CD8-positive, alpha-beta memory T cell (primary cell): ENCODE data around the gene GRM8. TPM values are rescaled to one million over a fixed set of nuclear protein-coding genes. Genes with fewer than 3 reads are reported as not detected.

Source experiments
- CTCF ChIA-PET: fragments of 350-600 bp; sonication (Branson Sonifier 250); formaldehyde crosslinking; loops from one replicate; lab custom pipeline; 2021; ENCODE audit warnings: antibody characterized with exemption; lab: Charles Lee
- POLR2A ChIA-PET: fragments of 350-600 bp; sonication (Branson Sonifier 250); formaldehyde crosslinking; loops from one replicate; lab custom pipeline; 2021; ENCODE audit warnings: antibody characterized with exemption; lab: Charles Lee
- DNase-seq, 5 donors: peaks; one replicate each; pipeline versions ENCODE4 v3.0.0 to v3.0.0-alpha.2; 2020 to 2022; ENCODE audit warnings: mixed read lengths in 1 of 5
- H3K27ac ChIP-seq: one replicate; pipeline ENCODE4 v1.7.0; 2013; ENCODE audit warnings: low read depth, mild to moderate bottlenecking, low read length, moderate library complexity
- H3K27me3 ChIP-seq: 2 replicates; pipeline ENCODE4 v1.7.0; 2013; ENCODE audit warnings: low read length, mild to moderate bottlenecking; ENCODE audit not compliant: insufficient read depth, poor library complexity, severe bottlenecking
- H3K36me3 ChIP-seq: 2 replicates; pipeline ENCODE4 v1.7.0; 2013; ENCODE audit warnings: mild to moderate bottlenecking, low read length, moderate library complexity; ENCODE audit not compliant: insufficient read depth
- H3K4me1 ChIP-seq: 2 replicates; pipeline ENCODE4 v1.7.0; 2013; ENCODE audit warnings: mild to moderate bottlenecking, low read length, moderate library complexity; ENCODE audit not compliant: insufficient read depth
- H3K4me3 ChIP-seq: 2 replicates; pipeline ENCODE4 v1.7.0; 2013; ENCODE audit warnings: mild to moderate bottlenecking, low read length
- H3K9me3 ChIP-seq: 2 replicates; pipeline ENCODE4 v1.7.0; 2013; ENCODE audit warnings: mild to moderate bottlenecking, low read length
- H3K27ac Mint-ChIP-seq, 8 donors: one replicate each; pipeline ENCODE4 v1.8.0; 2020 to 2021; ENCODE audit warnings: mixed read lengths in 8 of 8, mild to moderate bottlenecking in 6 of 8, inconsistent platforms in 3 of 8, moderate library complexity in 3 of 8
- H3K27me3 Mint-ChIP-seq, 2 donors: one replicate each; pipeline ENCODE4 v1.8.0; 2020 to 2021; ENCODE audit warnings: mixed read lengths in 2 of 2, mild to moderate bottlenecking in 1 of 2, moderate library complexity in 1 of 2
- H3K36me3 Mint-ChIP-seq, 3 donors: one replicate each; pipeline ENCODE4 v1.8.0; 2020 to 2021; ENCODE audit warnings: mixed read lengths in 3 of 3, inconsistent platforms in 1 of 3, mild to moderate bottlenecking in 1 of 3
- H3K4me1 Mint-ChIP-seq, 3 donors: one replicate each; pipeline ENCODE4 v1.8.0; 2020 to 2021; ENCODE audit warnings: mixed read lengths in 3 of 3, inconsistent platforms in 1 of 3, mild to moderate bottlenecking in 1 of 3
- H3K4me3 Mint-ChIP-seq, 7 donors: one replicate each; pipeline ENCODE4 v1.8.0; 2020 to 2021; ENCODE audit warnings: mixed read lengths in 7 of 7, mild to moderate bottlenecking in 6 of 7, moderate library complexity in 4 of 7, inconsistent platforms in 2 of 7
- H3K9me3 Mint-ChIP-seq, 5 donors: one replicate each; pipeline ENCODE4 v1.8.0; 2020 to 2022; ENCODE audit warnings: mixed read lengths in 5 of 5, mild to moderate bottlenecking in 3 of 5, moderate library complexity in 2 of 5, inconsistent platforms in 1 of 5
- polyA plus RNA-seq: library from polyadenylated mRNA; unstranded; fragments of 300-500 nt; fragmentation: Illumina TruSeq; gene quantifications from one replicate; pipeline ENCODE4 v1.2.3, GENCODE V29; 2021
- total RNA-seq, 2 experiments: library from RNA; stranded (reverse); gene quantifications; one replicate each; pipeline ENCODE4 v1.2.3, GENCODE V29; 2021

GRM8 gene
- total and polyA plus RNA-seq, 3 experiments from 2014 or later, result not detected

DNA sequence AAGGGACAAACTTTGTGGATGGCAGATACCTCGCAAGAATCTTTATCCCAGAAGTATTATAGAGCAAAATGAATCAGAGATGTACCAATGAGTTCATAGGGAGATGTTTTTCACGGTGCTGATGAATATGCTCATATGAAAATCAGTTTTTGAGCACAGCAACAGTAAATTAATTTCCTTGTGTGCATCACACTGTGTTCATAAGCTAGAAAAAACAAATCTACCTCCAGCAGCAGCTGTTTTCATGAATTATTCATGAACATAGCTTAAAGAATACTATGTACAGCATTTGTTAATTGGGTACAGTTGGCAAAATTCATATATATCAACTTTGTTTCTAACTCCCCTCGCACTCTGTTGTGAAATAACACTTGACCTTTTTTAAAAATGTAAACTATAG lies 809.8 kb downstream of the GRM8 start:
- no peaks in the 10 kb centered on the region for H3K27me3 ChIP-seq
- H3K36me3 Mint-ChIP-seq, result peaks cover 0 to 2% (median 0%) of the 10 kb centered on the region in 3 donors
- no peak overlapping the region for H3K27ac ChIP-seq
- peaks cover 0 to 12% (median 2%) of the 10 kb centered on the region in 5 donors for H3K9me3 Mint-ChIP-seq
- CTCF ChIA-PET, result no interaction called here
- no peaks in the 10 kb centered on the region for H3K27me3 Mint-ChIP-seq
- no peaks in the 10 kb centered on the region for H3K36me3 ChIP-seq
- no peaks in the 10 kb centered on the region for H3K9me3 ChIP-seq
- POLR2A ChIA-PET, result no interaction called here
- no peak for DNase-seq
- no peak overlapping the region for H3K4me3 ChIP-seq
- H3K4me1 ChIP-seq, result no peaks in the 10 kb centered on the region
- H3K4me3 Mint-ChIP-seq, result no peak overlapping the region
- no peak overlapping the region for H3K27ac Mint-ChIP-seq
- H3K4me1 Mint-ChIP-seq, result no peaks in the 10 kb centered on the region

DNA sequence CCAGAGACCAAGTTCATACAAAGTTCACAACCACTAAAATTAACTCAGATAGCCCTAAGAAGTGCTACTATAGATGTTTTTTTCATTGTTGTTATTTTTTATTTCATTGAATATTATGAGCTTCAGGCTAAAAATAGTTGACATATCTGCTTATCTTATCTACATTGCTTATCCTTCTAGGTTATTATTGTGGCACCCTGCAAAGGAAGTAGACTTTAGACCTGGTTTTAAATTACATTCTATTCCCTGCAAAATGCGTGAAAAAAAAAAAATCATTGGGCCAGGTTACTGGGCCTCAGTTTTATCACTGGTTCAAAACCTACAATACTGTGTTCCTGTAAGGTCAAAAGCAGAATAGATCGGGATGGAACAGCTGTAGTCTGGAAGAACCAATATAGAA lies 811.0 kb downstream of the GRM8 start:
- ChIA-PET CTCF (no interaction called here), POLR2A (no interaction called here)
- Histone ChIP-seq H3K4me1 (no peaks in the 10 kb centered on the region), H3K27ac (no peak overlapping the region), H3K36me3 (no peaks in the 10 kb centered on the region), H3K9me3 (no peaks in the 10 kb centered on the region), H3K27me3 (no peaks in the 10 kb centered on the region), H3K4me3 (no peak overlapping the region)
- Mint-ChIP-seq H3K27me3 (no peaks in the 10 kb centered on the region), H3K9me3 (peaks cover 0 to 12% (median 2%) of the 10 kb centered on the region in 5 donors), H3K27ac (peak overlapping the region in 1 of 8 donors; percentile 23), H3K36me3 (peaks cover 0 to 2% (median 0%) of the 10 kb centered on the region in 3 donors), H3K4me3 (no peak overlapping the region), H3K4me1 (no peaks in the 10 kb centered on the region)
- DNase-seq, result no peak

DNA sequence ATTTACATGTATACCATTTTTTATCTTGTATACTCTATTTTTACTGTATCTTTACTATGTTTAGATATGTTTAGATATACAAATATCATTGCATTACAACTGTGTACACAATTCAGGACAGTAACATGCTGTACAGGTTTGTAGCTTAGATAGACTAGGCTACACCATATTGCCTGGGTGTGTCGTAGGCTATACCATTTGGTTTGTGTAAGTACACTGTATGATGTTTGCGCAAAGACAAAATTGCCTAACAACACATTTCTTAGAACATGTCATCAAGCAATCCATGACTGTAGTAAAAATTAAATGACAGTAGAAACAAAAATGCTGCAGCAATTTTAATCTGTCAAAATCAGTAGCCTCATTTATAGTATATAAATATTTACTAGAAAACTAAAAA lies 812.2 kb downstream of the GRM8 start:
- Histone ChIP-seq H3K27ac (no peak overlapping the region), H3K4me3 (no peak overlapping the region), H3K27me3 (no peaks in the 10 kb centered on the region), H3K4me1 (no peaks in the 10 kb centered on the region), H3K36me3 (no peaks in the 10 kb centered on the region), H3K9me3 (no peaks in the 10 kb centered on the region)
- H3K27ac Mint-ChIP-seq, result no peak overlapping the region
- H3K4me3 Mint-ChIP-seq, result no peak overlapping the region
- H3K9me3 Mint-ChIP-seq, result peaks cover 0 to 14% (median 0%) of the 10 kb centered on the region in 5 donors
- peaks cover 0 to 2% (median 0%) of the 10 kb centered on the region in 3 donors for H3K36me3 Mint-ChIP-seq
- ChIA-PET POLR2A (no interaction called here), CTCF (interaction anchor here (0.7 kb wide), 1 partner anchor 472 kb away, joined by 3 read pairs; no protein-coding TSS in a partner anchor)
- DNase-seq, result no peak
- H3K4me1 Mint-ChIP-seq, result no peaks in the 10 kb centered on the region
- H3K27me3 Mint-ChIP-seq, result no peaks in the 10 kb centered on the region

DNA sequence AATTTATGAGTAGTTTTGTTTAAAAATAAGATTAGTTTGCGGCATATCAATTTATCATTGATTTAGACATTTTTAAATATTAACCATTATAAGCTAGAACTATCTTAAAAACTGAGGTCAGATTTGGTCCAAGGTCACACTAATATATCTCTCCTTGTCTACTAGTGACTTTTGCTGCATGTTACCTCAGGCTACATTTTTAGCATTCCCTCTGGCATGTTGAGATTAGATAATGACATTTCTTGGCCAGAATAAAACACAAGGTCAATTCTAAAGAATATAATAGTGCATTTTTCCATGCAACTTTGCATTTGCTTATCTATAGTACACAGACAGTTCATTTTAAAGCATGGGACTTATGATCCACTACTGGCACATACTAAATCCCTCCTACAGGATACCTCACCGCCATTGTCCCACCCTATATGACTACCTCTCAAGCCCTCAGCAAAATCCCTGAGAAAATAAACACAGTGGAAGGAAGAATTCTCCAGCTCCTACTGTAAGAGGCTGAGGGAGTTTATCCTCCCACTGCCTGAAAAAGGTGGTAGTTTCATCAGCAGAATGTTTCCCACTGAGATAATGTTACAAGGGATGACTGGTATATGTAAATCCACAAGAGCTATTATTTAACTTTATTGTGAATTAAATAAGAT lies 816.4 kb downstream of the GRM8 start:
- H3K4me1 Mint-ChIP-seq, result no peaks in the 10 kb centered on the region
- no peaks in the 10 kb centered on the region for H3K27me3 Mint-ChIP-seq
- Histone ChIP-seq H3K27me3 (no peaks in the 10 kb centered on the region), H3K9me3 (no peaks in the 10 kb centered on the region), H3K27ac (no peak overlapping the region), H3K36me3 (no peaks in the 10 kb centered on the region), H3K4me1 (no peaks in the 10 kb centered on the region), H3K4me3 (no peak overlapping the region)
- no peak for DNase-seq
- no peak overlapping the region for H3K4me3 Mint-ChIP-seq
- ChIA-PET POLR2A (no interaction called here), CTCF (no interaction called here)
- H3K9me3 Mint-ChIP-seq, result peaks cover 0 to 4% (median 2%) of the 10 kb centered on the region in 5 donors
- no peaks in the 10 kb centered on the region for H3K36me3 Mint-ChIP-seq
- H3K27ac Mint-ChIP-seq, result no peak overlapping the region

DNA sequence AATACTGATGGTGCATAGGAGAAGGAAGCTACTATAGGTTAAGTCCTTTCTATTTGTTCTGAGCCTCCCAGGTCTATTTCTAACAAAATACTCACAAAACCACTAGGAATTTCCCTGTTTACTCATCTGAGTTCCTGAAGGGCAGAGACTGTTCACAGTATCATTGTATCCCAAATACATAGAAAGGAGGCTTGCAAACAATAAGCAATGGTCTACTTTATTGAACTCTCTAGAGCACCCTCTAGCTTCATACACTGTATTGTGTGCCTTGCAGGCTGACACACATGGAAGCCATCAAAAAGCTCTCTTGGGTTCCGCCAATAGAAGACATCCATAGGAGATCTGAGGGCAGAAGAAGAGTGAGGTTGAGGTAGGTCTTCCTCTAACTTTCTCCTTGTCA lies 826.1 kb downstream of the GRM8 start:
- no peak overlapping the region for H3K4me3 Mint-ChIP-seq
- Histone ChIP-seq H3K27ac (no peak overlapping the region), H3K4me1 (no peaks in the 10 kb centered on the region), H3K9me3 (no peaks in the 10 kb centered on the region), H3K27me3 (no peaks in the 10 kb centered on the region), H3K4me3 (no peak overlapping the region), H3K36me3 (no peaks in the 10 kb centered on the region)
- ChIA-PET POLR2A (no interaction called here), CTCF (no interaction called here)
- no peaks in the 10 kb centered on the region for H3K4me1 Mint-ChIP-seq
- DNase-seq, result no peak
- peaks cover 0 to 12% (median 3%) of the 10 kb centered on the region in 5 donors for H3K9me3 Mint-ChIP-seq
- no peaks in the 10 kb centered on the region for H3K36me3 Mint-ChIP-seq
- no peak overlapping the region for H3K27ac Mint-ChIP-seq
- H3K27me3 Mint-ChIP-seq, result no peaks in the 10 kb centered on the region

DNA sequence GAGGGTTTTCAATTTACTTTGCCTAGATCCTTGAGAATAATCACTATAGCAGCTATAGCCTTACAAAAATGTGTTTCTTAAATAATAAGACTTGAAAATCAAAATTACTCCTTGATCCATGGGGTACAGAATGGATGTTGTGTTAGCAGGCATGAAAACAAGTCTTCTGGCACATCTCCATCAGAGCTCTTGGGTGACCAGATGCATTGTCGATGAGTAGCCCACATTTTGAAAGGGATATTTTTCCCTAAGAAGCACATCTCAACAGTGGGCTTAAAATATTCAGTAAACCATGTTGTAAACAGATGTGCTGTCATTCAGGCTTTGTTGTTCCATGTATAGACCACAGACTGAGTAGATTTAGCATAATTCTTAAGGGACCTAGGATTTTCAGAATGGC lies 827.8 kb downstream of the GRM8 start:
- H3K36me3 Mint-ChIP-seq, result no peaks in the 10 kb centered on the region
- no peak for DNase-seq
- Histone ChIP-seq H3K4me3 (no peak overlapping the region), H3K27ac (no peak overlapping the region), H3K36me3 (no peaks in the 10 kb centered on the region), H3K9me3 (no peaks in the 10 kb centered on the region), H3K27me3 (no peaks in the 10 kb centered on the region), H3K4me1 (no peaks in the 10 kb centered on the region)
- H3K4me3 Mint-ChIP-seq, result no peak overlapping the region
- ChIA-PET POLR2A (no interaction called here), CTCF (no interaction called here)
- H3K9me3 Mint-ChIP-seq, result peaks cover 2 to 12% (median 5%) of the 10 kb centered on the region in 5 donors
- H3K27ac Mint-ChIP-seq, result no peak overlapping the region
- no peaks in the 10 kb centered on the region for H3K4me1 Mint-ChIP-seq
- H3K27me3 Mint-ChIP-seq, result no peaks in the 10 kb centered on the region

DNA sequence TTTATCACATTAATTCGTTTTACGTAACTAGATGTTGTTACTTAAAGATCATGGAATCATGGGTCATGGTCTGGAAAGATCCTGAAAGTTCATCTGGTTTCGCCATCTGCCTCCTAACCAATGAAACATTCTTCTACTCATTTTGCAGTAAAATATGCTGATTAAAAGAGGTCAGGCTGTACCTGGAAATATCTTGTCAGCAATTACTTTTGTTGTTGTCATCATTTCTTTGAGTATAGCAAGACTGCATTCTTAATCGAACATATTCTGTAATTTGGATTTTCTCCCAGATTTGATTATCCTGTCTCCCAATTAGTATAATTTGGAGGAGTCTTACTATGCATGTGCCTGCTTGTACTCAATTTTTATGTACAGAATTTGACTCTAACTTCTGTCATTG lies 833.7 kb downstream of the GRM8 start:
- Histone ChIP-seq H3K4me1 (no peaks in the 10 kb centered on the region), H3K27me3 (no peaks in the 10 kb centered on the region), H3K9me3 (no peaks in the 10 kb centered on the region), H3K4me3 (no peak overlapping the region), H3K27ac (no peak overlapping the region), H3K36me3 (no peaks in the 10 kb centered on the region)
- no peak overlapping the region for H3K27ac Mint-ChIP-seq
- DNase-seq, result no peak
- no peaks in the 10 kb centered on the region for H3K4me1 Mint-ChIP-seq
- no peak overlapping the region for H3K4me3 Mint-ChIP-seq
- H3K9me3 Mint-ChIP-seq, result peaks cover 3 to 23% (median 8%) of the 10 kb centered on the region in 5 donors
- no peaks in the 10 kb centered on the region for H3K36me3 Mint-ChIP-seq
- CTCF ChIA-PET, result no interaction called here
- no peaks in the 10 kb centered on the region for H3K27me3 Mint-ChIP-seq
- POLR2A ChIA-PET, result no interaction called here

DNA sequence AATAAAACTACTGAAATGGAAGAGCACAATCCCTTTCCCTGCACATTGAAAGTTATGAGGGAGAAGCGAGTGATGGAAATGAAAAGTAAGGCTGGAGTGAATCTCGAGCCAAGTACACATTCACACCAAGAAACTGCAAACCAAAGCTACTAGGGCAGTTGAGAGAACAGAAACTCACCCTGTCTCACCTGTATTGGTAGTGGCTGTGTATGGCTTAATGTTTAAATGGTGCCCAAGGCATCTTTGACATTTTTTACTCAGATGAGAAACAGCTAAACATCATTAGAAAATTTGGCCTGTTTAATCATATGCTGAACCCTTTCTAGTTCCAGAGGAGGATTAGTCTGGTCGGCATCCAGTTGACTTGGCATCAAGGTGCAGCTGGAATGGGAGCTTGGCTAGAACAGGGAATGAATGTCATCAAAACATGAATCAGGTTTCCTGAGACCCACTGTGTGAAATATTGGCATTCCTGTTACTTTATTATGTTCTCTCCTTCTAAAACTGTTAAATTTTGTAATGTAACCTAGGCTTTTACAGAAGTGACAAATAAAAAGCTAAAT lies 840.8 kb downstream of the GRM8 start:
- no peak overlapping the region for H3K27ac ChIP-seq
- H3K4me1 Mint-ChIP-seq, result no peaks in the 10 kb centered on the region
- H3K36me3 Mint-ChIP-seq, result no peaks in the 10 kb centered on the region
- H3K27ac Mint-ChIP-seq, result no peak overlapping the region
- H3K27me3 ChIP-seq, result no peaks in the 10 kb centered on the region
- H3K4me3 ChIP-seq, result no peak overlapping the region
- no peaks in the 10 kb centered on the region for H3K4me1 ChIP-seq
- H3K36me3 ChIP-seq, result no peaks in the 10 kb centered on the region
- no peak overlapping the region for H3K4me3 Mint-ChIP-seq
- no peaks in the 10 kb centered on the region for H3K9me3 ChIP-seq
- POLR2A ChIA-PET, result no interaction called here
- H3K9me3 Mint-ChIP-seq, result peaks cover 0 to 16% (median 6%) of the 10 kb centered on the region in 5 donors
- no peaks in the 10 kb centered on the region for H3K27me3 Mint-ChIP-seq
- CTCF ChIA-PET, result no interaction called here
- no peak for DNase-seq
